Vagina (tissue), 2 donors: ENCODE data around the gene PXYLP1.
"Not testable (repeated sequence)": the region's sequence is repeated elsewhere in the genome, so short reads cannot be mapped to it uniquely, and the experiment has no call there.

Source experiments
- POLR2AphosphoS5 ChIP-seq, 2 donors: sonication (generic); formaldehyde crosslinking; IDR thresholded peaks; one replicate each; pipeline ENCODE4 v1.9.0; 2017; ENCODE audit warnings: antibody characterized with exemption in 2 of 2, mild to moderate bottlenecking in 2 of 2, low read depth in 1 of 2; ENCODE audit not compliant: insufficient read depth in 1 of 2
- TF ChIP-seq, protein P1 (sequence below), 3 experiments: fragments of 450-650 bp in 2 of 3; fragments of 200-600 bp in 1 of 3; sonication (generic) in 1 of 3; IDR thresholded peaks; one replicate each; pipeline ENCODE4 v1.5.1; 2017 to 2019; ENCODE audit warnings: antibody characterized with exemption in 3 of 3, mild to moderate bottlenecking in 2 of 3, moderate library complexity in 2 of 3

DNA sequence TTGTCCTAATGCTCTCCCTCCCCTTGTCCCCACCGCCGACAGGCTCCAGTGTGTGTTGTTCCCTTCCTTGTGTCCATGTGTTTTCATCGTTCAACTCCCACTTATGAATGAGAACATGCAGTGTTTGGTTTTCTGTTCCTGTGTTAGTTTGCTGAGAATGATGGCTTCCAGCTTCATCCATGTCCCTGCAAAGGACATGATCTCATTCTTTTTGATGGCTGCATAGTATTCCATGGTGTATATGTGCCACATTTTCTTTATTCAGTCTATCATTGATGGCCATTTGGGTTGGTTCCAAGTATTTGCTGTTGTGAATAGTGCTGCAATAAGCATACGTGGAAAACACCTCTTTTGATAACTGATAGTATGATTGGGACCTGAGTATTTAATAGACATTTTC is 82.8 kb downstream of the PXYLP1 start:
- TF ChIP-seq, protein P1, sequence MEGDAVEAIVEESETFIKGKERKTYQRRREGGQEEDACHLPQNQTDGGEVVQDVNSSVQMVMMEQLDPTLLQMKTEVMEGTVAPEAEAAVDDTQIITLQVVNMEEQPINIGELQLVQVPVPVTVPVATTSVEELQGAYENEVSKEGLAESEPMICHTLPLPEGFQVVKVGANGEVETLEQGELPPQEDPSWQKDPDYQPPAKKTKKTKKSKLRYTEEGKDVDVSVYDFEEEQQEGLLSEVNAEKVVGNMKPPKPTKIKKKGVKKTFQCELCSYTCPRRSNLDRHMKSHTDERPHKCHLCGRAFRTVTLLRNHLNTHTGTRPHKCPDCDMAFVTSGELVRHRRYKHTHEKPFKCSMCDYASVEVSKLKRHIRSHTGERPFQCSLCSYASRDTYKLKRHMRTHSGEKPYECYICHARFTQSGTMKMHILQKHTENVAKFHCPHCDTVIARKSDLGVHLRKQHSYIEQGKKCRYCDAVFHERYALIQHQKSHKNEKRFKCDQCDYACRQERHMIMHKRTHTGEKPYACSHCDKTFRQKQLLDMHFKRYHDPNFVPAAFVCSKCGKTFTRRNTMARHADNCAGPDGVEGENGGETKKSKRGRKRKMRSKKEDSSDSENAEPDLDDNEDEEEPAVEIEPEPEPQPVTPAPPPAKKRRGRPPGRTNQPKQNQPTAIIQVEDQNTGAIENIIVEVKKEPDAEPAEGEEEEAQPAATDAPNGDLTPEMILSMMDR (IDR thresholded peaks at IDR 0.05) = not testable (repeated sequence)
- not testable (repeated sequence) for TF ChIP-seq POLR2AphosphoS5 (IDR thresholded peaks at IDR 0.05; ENCODE audit: insufficient read depth in 1 of 2, low read depth in 1 of 2)
